Urinary bladder (tissue), 4 donors: ENCODE measurements around the gene TAF5. TPM values are rescaled to one million over a fixed set of nuclear protein-coding genes. Genes with fewer than 3 reads are reported as not detected.
"Not testable (repeated sequence)": the region's sequence is repeated elsewhere in the genome, so short reads cannot be mapped to it uniquely, and the experiment has no call there.

ENCODE experiments used
- DNase-seq: peaks from one replicate; pipeline ENCODE4 v3.0.0-alpha.2; 2015; ENCODE audit errors: extremely low spot score
- H3K27ac ChIP-seq: one replicate; pipeline ENCODE4 v1.5.1; 2013; ENCODE audit warnings: low read depth, mild to moderate bottlenecking, moderate library complexity
- H3K36me3 ChIP-seq: one replicate; pipeline ENCODE4 v1.6.1; 2013; ENCODE audit warnings: mild to moderate bottlenecking, moderate library complexity; ENCODE audit not compliant: insufficient read depth
- H3K4me1 ChIP-seq: one replicate; pipeline ENCODE4 v1.6.1; 2013; ENCODE audit warnings: mild to moderate bottlenecking, moderate library complexity; ENCODE audit not compliant: insufficient read depth
- H3K4me3 ChIP-seq: one replicate; pipeline ENCODE4 v1.5.1; 2013; ENCODE audit warnings: low read depth, low read length
- WGBS: extraction: QIAGEN DNeasy Blood & Tissue Kit; methylation state at CpG from one replicate; pipeline ENCODE4 v1.1.7; 2013; 5-methylcytosine and 5-hydroxymethylcytosine counted together
- polyA plus RNA-seq: library from polyadenylated mRNA; stranded (reverse); fragments of 200-250 nt; gene quantifications from one replicate; pipeline ENCODE4 v1.2.3, GENCODE V29; 2013
- total RNA-seq: library from RNA; depleted of rRNA; stranded (reverse); fragments of >200 nt; gene quantifications from one replicate; pipeline ENCODE4 v1.2.3, GENCODE V29; 2014
- donor health status: healthy with polysubstance abuse.
- donor health status: healthy.

TAF5 gene
- total and polyA plus RNA-seq, 2 donors = 3.0 to 8.7 TPM

DNA sequence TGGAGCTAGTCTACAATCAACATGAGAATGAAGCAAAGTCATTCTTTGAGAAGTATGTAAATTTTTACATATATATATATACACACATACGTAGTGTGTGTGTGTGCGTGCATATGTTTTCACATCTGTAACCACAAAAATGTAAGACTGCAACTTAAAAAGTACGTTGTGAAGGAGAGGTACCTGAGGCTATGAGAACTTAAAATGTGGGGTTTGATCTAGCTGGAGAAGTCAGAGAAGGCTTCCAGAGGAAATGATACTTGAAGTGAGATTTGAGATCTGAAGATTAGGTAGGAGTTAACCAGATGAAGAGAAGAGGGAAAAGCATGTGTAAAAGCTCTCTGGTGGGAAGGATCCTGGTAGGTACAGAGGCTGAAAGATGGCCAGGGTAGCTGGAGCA, 5.8 kb downstream of the TAF5 start:
- Histone ChIP-seq H3K36me3 (no peaks in the 10 kb centered on the region), H3K4me1 (peaks cover 1% of the 10 kb centered on the region)
- WGBS = 85% methylated on average over 3 of the region's 3 CpGs

DNA sequence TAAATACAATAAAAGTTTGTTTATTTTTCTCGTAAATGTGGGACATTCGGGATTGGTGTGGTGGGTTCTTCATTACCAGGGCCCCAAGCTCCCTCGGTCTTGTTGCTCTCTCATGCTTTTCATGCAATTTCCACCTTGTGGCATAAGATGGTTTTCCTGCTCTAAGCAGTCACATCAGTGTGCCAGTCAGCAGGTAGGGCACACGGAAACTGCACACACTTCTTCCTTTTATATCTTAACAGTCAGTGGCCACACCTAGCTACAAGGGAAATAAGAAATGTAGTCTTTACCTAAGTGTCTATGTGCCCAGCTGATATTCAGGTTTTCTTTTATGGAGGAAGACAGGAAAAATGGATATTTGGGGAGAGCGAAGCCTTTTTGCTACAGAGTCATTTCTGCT, 6.5 kb downstream of the TAF5 start:
- peaks cover 1% of the 10 kb centered on the region for H3K4me1 ChIP-seq
- DNase-seq = no peak
- H3K36me3 ChIP-seq = no peaks in the 10 kb centered on the region
- H3K4me3 ChIP-seq = no peak overlapping the region
- no peak overlapping the region for H3K27ac ChIP-seq
- WGBS = 91% methylated on average over 5 of the region's 5 CpGs

More for the DNA sequence above, 5.8 kb downstream of the TAF5 start:
- no peak for DNase-seq
- Histone ChIP-seq H3K27ac (no peak overlapping the region), H3K4me3 (no peak overlapping the region)

DNA sequence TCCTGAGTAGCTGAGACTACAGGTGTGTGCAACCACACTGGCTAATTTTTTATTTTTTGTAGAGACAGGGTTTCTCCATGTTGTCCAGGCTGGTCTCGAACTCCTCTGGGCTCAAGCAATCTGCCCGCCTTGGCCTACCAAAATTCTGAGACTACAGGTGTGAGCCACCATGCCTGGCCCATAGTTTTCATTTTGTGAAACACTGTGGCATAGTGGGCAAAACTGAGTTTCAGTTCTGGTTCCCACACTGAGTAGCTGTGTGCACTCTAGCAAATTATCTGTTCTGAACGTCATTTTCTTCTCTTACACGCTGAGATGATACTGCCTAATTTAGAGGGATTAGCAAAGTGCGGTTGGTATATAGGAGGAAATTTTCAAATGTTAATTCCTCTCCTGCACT, 15.0 kb downstream of the TAF5 start:
- Histone ChIP-seq H3K4me3 (no peak overlapping the region), H3K27ac (no peak overlapping the region), H3K4me1 (no peaks in the 10 kb centered on the region), H3K36me3 (peaks cover 3% of the 10 kb centered on the region)
- no peak for DNase-seq
- 93% methylated on average over 5 of the region's 5 CpGs for WGBS

DNA sequence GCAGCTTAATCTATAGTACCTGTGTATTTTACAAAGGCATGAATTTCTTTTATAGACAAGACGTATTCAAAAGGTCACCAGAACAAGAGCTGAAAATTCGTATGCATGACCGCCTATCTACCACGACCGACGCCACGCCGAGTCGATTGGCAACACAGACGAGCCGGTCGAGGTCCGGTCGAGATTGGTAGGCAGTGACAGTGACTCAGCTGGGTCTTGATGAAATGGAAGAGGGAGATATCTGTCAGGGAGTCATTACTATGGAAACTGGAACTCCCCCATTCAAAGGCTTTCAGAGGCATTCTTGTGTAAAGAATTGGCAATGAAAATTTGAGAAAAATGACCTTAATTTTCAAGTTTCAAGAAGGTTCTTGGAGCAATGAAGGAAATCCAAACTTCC, 26.4 kb downstream of the TAF5 start:
- H3K4me1 ChIP-seq = no peaks in the 10 kb centered on the region

DNA sequence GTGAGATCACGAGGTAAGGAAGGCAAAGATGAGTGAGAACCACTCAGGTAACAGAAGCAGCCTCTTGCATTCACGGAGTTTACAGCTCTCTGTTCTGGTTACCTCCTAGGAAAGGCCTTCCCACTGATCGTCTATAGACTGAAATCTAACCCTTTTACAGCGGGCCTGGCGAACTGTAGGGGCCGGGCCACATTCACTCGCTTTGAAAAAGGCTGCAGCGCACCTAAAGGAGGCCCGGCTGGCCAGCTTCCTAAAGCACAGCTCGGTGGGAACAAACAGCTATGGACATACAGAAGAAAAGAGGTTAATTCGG, 27.9 kb downstream of the TAF5 start:
- 3% methylated on average over 11 of the region's 11 CpGs for WGBS
- no peaks in the 10 kb centered on the region for H3K4me1 ChIP-seq
- peak overlapping the region; percentile 86 for H3K4me3 ChIP-seq
- H3K27ac ChIP-seq = peak overlapping the region; percentile 74
- DNase-seq = no peak
- H3K36me3 ChIP-seq = peaks cover under 1% of the 10 kb centered on the region

More for the DNA sequence above, 26.4 kb downstream of the TAF5 start:
- DNase-seq = no peak
- Histone ChIP-seq H3K27ac (no peak overlapping the region), H3K36me3 (peaks cover 2% of the 10 kb centered on the region), H3K4me3 (no peak overlapping the region)
- WGBS = 92% methylated on average over 14 of the region's 14 CpGs

DNA sequence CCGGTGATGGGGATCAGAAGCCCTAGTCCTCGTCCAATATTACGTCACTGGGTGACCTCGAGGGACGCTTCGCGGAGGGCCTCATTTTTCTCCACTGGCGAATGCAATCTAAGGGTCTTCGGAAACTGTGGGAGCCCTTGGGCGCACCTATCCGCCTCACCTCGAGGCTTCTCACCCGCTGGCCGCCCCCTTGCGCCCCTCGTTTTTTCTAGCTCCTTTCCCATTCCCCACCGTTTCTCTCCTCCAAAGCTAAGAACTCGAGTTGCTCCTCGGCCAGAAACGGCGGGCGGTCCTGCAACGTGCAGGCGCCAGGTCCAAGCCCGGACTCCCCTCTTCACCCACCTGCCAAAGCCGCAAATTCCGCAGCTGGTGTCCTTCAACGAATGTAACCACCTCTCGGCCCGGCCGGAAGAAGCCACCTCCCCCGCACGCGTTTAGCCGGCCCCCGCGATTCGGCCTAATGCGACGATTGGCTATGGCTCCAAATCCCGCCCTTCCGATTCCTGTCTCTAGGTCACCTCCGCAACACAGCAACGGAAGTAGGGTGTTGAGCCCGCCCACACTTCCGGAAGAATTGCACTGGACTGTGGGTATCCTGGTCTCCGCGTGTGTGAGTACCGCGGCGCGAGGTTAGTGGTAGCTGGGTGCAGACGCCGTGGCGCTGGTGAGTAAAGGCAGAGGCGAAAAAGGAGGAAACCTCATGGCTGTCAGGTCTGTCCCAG, 28.5 kb downstream of the TAF5 start, which contains the start of the genes ATP5MK and PDCD11:
Gene ATP5MK, minus strand, starts transcription at position 409 of the 722 bp plus-strand sequence. CDS start 4,018 bp downstream, outside the sequence.
Gene PDCD11, plus strand, starts transcription at position 560 of the 722 bp plus-strand sequence. CDS start 1,801 bp downstream, outside the sequence.
- H3K27ac ChIP-seq = peak within 1 kb of the TSS; percentile 74
- under 1% methylated on average over 56 of the region's 56 CpGs for WGBS
- peak; percentile 98 for DNase-seq
- peak within 1 kb of the TSS; percentile 86 for H3K4me3 ChIP-seq
- H3K4me1 ChIP-seq = no peaks in the 10 kb centered on the region
- no peaks in the 10 kb centered on the region for H3K36me3 ChIP-seq

DNA sequence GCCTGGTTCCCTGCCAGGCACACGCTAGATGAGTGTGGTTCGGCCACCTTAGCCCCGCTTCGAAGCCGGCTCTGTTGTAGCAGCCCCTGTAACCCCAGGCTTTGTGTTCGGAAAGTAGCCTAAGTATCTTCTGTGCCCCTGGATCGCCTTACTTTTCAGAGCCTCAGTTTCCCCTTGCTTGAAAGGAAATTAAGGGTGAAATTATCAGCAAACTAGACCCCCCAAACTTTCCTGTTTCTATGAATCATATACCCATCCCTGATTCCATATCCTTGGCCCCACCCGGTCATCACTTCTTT, 29.0 kb downstream of the TAF5 start:
- WGBS = 0% methylated on average over 8 of the region's 8 CpGs
- Histone ChIP-seq H3K36me3 (no peaks in the 10 kb centered on the region), H3K4me1 (no peaks in the 10 kb centered on the region), H3K4me3 (peak overlapping the region; percentile 86), H3K27ac (peak overlapping the region; percentile 13)
- no peak for DNase-seq

DNA sequence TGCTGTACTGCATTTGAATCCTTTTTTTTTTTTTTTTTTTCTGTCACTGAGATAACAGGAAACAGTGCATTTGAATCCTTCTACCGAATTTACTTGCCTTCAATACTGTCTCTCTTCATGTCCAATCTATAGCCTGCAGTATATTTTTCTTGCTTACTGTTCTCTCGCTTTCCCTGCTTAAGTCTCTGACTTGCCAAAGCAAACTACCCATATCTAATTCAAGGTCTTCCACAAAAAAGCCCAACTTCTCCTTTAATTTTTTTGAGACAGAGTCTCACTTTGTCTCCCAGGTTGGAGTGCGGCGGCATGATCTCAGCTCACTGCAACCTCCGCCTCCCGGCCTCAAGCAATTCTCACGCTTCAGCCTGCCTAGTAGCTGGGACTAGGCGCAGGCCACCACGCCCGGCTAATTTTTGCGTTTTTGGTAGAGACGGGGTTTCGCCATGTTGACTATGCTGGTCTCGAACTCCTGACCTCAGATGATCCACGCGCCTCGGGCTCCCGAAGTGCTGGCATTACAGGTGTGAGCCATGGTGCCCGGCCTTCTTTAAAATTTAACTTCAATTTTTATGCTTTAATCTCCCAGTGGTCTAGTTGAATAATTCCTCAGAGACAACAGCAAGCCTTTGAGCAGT, 29.5 kb downstream of the TAF5 start:
- 56% methylated on average over 19 of the region's 19 CpGs for WGBS
- Histone ChIP-seq H3K27ac (no peak overlapping the region), H3K36me3 (no peaks in the 10 kb centered on the region), H3K4me3 (peak overlapping the region; percentile 86), H3K4me1 (no peaks in the 10 kb centered on the region)
- no peak for DNase-seq

DNA sequence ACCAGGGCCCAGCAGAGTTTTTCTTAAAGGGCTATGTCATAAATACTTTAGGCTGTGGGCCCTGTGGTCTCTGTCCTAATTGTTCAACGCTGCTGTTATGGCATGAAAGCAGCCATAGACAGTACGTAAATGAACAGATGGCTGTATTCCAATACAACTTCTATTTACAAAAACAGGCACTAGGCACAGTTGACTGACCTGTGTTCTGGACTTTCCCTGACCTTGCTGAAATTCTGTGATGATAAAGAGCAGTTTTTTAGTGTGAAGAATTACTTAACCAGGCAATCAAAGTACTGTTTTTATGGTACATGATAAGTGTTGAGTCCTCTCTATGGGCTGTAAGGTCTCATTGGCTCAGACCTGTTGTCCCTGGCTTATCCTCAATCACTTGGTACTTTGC, 45.8 kb downstream of the TAF5 start:
- no peak for DNase-seq
- Histone ChIP-seq H3K4me3 (no peak overlapping the region), H3K36me3 (peaks cover 5% of the 10 kb centered on the region), H3K4me1 (no peaks in the 10 kb centered on the region), H3K27ac (no peak overlapping the region)
- WGBS = 88% methylated on average over 2 of the region's 2 CpGs

DNA sequence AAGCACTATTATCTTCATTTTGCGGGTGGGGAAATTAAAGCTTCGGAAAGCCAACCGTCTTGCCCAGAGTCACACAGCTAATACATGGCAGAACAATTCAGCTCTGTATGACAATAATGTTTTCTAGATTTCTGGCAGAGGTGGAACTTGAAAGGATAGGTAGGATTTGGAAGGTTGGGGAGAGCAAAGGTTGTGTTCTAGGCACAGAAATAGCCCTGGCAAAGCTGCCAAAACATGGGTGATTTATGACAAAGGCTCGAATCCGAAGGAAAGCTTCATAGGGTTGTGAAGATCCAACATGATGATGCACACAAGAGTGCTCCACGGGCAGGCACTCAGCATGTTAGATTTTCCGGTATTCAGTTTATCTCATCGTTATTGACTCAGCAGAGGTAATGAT, 47.8 kb downstream of the TAF5 start:
- no peak for DNase-seq
- 81% methylated on average over 8 of the region's 8 CpGs for WGBS
- H3K4me3 ChIP-seq = no peak overlapping the region
- H3K36me3 ChIP-seq = peaks cover 5% of the 10 kb centered on the region
- no peaks in the 10 kb centered on the region for H3K4me1 ChIP-seq
- H3K27ac ChIP-seq = no peak overlapping the region

DNA sequence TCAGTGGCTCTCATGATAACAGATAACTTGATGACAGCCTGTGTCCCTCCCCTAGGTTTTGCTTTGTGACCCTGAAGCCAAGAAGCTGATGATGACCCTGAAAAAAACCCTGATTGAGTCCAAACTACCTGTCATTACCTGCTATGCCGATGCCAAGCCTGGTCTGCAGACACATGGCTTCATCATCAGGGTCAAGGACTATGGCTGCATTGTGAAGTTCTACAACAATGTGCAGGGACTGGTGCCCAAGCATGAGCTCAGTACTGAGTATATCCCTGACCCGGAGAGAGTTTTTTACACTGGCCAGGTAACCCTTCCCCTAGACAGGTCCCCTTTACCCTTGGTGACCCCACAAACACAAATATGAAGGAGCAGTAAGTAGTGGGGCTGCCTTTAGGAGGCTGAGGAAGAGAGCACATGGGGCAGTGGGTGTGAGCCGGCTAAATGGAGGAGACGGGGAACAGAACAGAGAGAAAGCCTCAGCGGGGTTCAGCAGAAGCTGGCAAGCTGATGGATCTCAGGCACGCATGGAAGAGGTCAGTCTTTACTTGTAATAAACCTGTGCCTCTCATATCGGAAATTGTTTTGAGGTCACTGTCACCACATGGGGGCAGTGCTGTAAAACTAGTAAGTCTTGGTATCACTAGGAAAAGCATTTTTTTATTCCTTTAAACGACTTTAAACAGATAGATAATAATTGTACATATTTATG, 48.8 kb downstream of the TAF5 start:
- Histone ChIP-seq H3K4me3 (no peak overlapping the region), H3K36me3 (peaks cover 5% of the 10 kb centered on the region), H3K4me1 (no peaks in the 10 kb centered on the region), H3K27ac (no peak overlapping the region)
- peak; percentile 26 for DNase-seq
- WGBS = 46% methylated on average over 8 of the region's 8 CpGs

DNA sequence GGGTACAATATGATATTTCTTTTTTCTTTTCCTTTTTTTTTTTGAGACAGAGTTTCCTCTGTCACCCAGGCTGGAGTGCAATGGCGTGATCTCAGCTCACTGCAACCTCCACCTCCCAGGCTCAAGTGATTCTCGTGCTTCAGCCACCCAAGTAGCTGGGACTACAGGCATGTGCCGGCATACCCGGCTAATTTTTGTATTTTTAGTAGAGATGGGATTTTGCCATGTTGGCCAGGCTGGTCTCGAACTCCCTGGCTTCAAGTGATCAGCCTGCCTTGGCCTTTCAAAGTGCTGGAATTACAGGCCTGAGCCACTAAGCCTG, 49.3 kb downstream of the TAF5 start:
- not testable (repeated sequence) for H3K27ac ChIP-seq, H3K4me3 ChIP-seq, H3K4me1 ChIP-seq, H3K36me3 ChIP-seq, DNase-seq
- 93% methylated on average over 5 of the region's 5 CpGs for WGBS

DNA sequence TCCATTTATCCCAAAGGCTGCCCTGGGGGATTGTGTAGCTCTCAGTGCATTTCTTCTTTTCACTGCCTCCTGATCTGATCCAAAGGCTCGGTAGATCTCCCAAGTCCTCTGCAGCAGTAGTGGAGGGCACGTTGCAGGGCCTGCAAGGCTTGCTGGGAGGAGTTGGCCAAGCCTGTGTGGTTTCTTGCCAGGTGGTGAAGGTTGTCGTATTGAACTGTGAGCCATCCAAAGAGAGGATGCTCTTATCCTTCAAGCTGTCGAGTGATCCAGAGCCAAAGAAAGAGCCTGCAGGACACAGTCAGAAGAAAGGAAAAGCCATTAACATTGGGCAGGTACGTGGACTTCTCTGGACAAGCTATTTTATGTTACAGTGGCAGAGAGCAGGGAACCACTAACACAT, 49.8 kb downstream of the TAF5 start:
- H3K36me3 ChIP-seq = peaks cover 5% of the 10 kb centered on the region
- 89% methylated on average over 5 of the region's 5 CpGs for WGBS

DNA sequence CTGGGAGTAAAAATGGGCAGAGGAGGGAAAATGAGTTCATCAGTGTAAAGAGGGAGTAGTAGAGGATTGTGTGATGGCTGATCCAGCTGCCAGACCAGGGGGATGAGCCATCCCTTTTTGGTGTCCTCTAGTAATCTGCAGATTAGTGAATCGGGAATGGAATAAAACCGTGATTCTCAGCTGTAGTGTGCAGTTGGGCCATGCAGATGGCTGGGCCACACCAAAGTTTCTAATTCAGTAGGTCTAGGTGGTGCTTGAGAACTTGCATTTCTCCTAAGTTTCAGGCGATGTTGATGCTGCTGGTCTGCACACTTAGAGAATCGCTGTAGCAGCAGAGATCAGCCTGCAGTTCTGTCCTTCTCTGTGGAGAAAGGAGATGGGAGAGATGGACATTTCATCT, 51.3 kb downstream of the TAF5 start:
- H3K36me3 ChIP-seq = no peaks in the 10 kb centered on the region
- WGBS = 94% methylated on average over 4 of the region's 4 CpGs

More for the DNA sequence above, 49.8 kb downstream of the TAF5 start:
- no peak overlapping the region for H3K4me3 ChIP-seq
- no peaks in the 10 kb centered on the region for H3K4me1 ChIP-seq
- DNase-seq = no peak
- no peak overlapping the region for H3K27ac ChIP-seq

More for the DNA sequence above, 51.3 kb downstream of the TAF5 start:
- no peak overlapping the region for H3K4me3 ChIP-seq
- DNase-seq = no peak
- H3K27ac ChIP-seq = no peak overlapping the region
- H3K4me1 ChIP-seq = no peaks in the 10 kb centered on the region
